Fibroblast of lung (primary cell): Measurements from ENCODE around the gene GSE1.

ENCODE experiments used
- EZH2 ChIP-seq: IDR thresholded peaks from 2 replicates; pipeline ENCODE4 v1.5.1; 2012; ENCODE audit warnings: low read length, control low read depth, mild to moderate bottlenecking; ENCODE audit errors: missing control alignments
- TF ChIP-seq, protein P1 (sequence below), 2 donors: IDR thresholded peaks in 1 of 2; conservative IDR thresholded peaks in 1 of 2; 1 replicate in 1 of 2; 2 replicates in 1 of 2; pipeline ENCODE4 v1.5.1; 2011 to 2012; ENCODE audit warnings: low read length in 2 of 2, control low read depth in 1 of 2, inconsistent platforms in 1 of 2, low read depth in 1 of 2, mild to moderate bottlenecking in 1 of 2

DNA sequence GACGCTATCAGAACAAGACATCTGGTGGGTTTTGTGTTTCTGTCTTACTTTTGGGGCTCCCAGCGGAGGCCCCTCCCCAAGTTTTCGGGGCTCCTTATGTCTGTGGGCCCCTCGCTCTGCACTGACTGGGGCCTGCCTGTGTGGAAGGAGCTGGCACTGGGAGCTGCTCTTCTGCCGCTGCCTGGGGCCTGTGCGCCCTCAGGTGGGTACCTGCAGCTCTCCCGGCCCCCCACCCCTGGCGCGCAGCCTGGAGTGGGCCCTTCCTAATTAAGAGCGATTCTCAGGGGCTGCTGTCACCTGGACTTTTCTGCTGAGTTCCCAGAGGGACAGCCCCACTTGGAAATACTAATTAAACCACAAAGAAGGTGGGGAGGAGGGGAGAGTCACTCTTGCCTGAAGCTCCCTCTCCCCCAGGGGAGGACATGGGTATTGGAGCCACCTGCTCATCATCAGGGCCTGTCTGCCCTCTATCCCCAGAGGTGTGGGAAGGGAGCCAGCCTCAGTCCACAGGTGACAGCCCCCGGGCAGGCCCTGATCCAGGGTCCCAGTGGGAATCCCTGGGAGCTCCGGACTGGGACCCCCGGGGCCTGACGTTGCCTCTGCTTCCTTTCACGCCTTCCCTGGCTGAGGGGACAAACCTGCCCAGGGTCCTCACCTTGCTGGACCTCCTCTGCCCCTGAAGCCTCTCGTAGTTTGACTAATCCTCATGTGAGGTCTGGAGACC lies 36.5 kb downstream of the GSE1 start:
- TF ChIP-seq, protein P1, sequence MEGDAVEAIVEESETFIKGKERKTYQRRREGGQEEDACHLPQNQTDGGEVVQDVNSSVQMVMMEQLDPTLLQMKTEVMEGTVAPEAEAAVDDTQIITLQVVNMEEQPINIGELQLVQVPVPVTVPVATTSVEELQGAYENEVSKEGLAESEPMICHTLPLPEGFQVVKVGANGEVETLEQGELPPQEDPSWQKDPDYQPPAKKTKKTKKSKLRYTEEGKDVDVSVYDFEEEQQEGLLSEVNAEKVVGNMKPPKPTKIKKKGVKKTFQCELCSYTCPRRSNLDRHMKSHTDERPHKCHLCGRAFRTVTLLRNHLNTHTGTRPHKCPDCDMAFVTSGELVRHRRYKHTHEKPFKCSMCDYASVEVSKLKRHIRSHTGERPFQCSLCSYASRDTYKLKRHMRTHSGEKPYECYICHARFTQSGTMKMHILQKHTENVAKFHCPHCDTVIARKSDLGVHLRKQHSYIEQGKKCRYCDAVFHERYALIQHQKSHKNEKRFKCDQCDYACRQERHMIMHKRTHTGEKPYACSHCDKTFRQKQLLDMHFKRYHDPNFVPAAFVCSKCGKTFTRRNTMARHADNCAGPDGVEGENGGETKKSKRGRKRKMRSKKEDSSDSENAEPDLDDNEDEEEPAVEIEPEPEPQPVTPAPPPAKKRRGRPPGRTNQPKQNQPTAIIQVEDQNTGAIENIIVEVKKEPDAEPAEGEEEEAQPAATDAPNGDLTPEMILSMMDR (conservative IDR thresholded peaks at IDR 0.05 in 1 of 2, IDR thresholded peaks at IDR 0.05 in 1 of 2; ENCODE audit: low read depth in 1 of 2, low read length in 2 of 2): no peak
- no peak for TF ChIP-seq EZH2
